T47D (cell line): ENCODE measurements around the gene TNFSF13B.
A peak's percentile ranks its signal among the peaks of the same experiment; 100 is the strongest.
"Not testable (repeated sequence)": the region's sequence is repeated elsewhere in the genome, so short reads cannot be mapped to it uniquely, and the experiment has no call there.

Experiments
- DNase-seq, 2 experiments: peaks; one replicate each; pipeline versions ENCODE4 v3.0.0 to v3.0.0-alpha.2; 2011 to 2012; ENCODE audit warnings: low read depth in 1 of 2, low spot score in 1 of 2
- JUND ChIP-seq: IDR thresholded peaks from 2 replicates; pipeline ENCODE4 v1.6.1; 2012; ENCODE audit warnings: low read depth
- in situ Hi-C: cut with HindIII; loops from 2 replicates; pipeline ENCODE4 v1.10.0; 2016; ENCODE audit warnings: low sequenced_read_pairs, low pct_unique_long_range_greater_than_20kb

The TNFSF13B gene

GRCh38 chr13:108302279-108302678, 32.8 kb downstream of the TNFSF13B start:
- no peak for TF ChIP-seq JUND
- peak in 1 of 2 experiments; percentile 9 for DNase-seq
- in situ Hi-C loops = no loop called here

DNA sequence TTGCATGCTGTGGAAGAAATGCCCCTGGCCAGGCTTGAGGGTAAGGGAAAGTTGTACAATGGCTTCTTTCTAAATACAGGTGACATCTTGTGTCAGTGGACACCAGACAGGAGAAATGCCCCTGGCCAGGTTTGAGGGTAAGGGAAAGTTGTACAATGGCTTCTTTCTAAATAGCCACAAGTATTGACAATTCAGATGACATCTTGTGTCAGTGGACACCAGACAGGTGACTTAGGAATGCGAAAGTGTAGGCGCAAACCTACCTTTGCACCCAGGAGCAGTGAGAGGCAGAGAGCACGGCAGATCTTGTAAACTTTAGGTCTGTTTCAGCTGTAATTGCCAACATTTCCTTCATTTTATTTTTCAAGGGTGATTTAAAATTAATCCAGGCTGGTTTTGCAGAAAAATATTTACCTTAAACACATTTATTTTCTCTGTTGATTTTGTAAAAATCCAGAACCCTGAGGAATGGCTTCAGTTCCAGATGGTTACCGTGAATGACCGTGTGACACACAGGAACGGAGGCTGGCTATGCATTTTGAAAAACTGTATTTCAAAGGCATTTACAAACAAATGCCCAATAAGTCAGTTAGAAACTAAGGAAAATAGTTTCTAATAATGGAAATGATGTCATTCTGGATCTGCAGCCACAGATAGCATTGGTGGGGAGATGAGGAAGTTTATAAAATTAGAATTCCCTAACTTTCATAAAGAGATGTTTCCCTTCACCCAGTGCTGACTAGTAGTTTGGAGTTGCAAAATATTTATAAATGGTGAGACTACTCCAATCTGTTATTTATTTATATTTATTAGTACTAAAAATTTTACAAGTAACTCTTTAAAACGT, 34.9 kb downstream of the TNFSF13B start:
- in situ Hi-C loops = no loop called here
- DNase-seq = peak in 1 of 2 experiments; percentile 71
- no peak for TF ChIP-seq JUND

DNA sequence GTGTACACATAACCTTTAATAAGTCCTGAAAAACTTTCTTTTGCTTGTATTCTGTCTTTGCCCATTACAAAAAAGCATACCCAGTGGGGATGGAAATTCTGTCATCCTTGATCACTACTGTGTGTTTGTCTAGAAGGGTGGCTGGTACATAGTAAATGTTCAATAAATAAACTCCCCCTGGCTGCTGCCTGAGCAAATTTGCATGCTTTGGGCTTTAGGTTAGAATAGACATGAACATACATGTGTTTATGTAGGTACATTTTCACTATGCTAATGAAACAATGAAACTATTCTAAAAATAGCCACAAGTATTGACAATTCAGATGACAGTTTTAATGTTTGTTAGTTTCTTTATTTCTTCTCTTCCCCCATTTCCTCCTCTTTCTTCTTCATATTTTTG, 36.1 kb downstream of the TNFSF13B start:
- no peak for TF ChIP-seq JUND
- peak in 1 of 2 experiments; percentile 5 for DNase-seq
- in situ Hi-C loops = no loop called here

DNA sequence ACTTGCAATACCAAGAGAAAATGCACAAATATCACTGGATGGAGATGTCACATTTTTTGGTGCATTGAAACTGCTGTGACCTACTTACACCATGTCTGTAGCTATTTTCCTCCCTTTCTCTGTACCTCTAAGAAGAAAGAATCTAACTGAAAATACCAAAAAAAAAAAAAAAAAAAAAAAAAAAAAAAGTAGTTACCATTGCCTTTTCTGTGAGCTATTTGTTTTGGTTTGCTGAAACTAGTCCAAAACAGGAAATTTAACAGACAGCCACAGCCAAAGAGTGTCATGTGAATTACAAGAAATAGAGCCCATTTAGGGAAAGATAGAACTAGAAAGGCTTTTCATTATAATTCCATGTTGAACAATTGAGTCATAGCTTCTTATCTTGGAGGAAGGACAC, 37.3 kb downstream of the TNFSF13B start:
- no peak for TF ChIP-seq JUND
- in situ Hi-C loops = no loop called here
- no peak for DNase-seq

DNA sequence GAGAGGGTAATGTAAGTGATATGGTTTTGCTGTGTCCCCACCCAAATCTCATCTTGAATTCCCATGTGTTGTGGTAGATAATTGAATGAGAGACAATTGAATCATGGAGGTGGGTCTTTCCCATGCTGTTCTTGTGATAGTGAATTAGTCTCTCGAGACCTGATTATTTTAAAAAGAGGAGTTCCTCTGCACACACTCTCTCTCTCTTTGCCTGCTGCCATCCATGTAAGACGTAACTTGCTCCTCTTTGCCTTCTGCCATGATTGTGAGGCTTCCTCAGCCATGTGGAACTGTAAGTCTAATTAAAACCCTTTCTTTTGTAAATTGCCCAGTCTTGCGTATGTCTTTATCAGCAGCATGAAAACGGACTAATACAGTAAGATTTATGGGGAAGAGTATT, 42.1 kb downstream of the TNFSF13B start:
- in situ Hi-C loops, DNase-seq: not testable (repeated sequence)

GRCh38 chr13:108313382-108313781, 43.9 kb downstream of the TNFSF13B start:
- no peak for TF ChIP-seq JUND
- in situ Hi-C loops = no loop called here
- no peak for DNase-seq

DNA sequence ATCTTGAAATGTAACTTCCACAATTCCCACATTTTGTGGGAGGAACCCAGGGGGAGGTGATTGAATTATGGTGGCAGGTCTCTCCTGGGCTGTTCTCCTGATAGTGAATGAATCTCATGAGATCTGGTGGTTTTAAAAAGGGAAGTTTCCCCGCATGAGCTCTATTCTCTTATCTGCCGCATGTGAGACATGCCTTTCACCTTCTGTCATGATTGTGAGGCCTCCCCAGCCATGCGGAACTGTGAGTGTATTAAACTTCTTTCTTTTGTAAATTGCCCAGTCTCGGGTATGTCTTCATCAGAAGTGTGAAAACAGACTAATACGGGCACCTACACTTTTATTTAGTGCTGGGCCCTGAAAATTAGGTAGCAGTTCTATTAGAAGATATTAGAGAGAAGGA, 45.8 kb downstream of the TNFSF13B start:
- in situ Hi-C loops = no loop called here
- TF ChIP-seq JUND = no peak
- DNase-seq = no peak

- TF ChIP-seq JUND = no peak
- in situ Hi-C loops = no loop called here
- DNase-seq = no peak
Measured at GRCh38 chr13:108315991-108316390, 46.5 kb downstream of the TNFSF13B start.

DNA sequence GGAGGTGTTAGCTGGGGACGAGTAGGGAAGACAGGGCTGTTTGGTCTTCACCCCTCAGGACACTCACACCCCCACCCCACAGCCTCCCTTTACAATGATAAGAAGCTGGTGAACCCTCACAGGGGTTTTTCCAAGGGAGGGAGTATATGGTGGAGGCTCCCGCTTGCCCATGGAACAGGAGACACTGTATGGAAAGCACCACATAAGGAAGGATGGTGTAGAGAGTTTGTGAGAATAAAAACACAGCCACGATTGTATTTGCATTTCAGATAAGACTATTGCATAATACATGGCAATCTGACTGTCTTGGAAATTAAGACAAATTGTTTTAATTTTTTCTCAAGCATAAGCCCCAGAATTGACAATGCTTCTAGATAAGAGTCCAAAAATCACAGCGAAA, 46.9 kb downstream of the TNFSF13B start:
- no peak for TF ChIP-seq JUND
- DNase-seq = no peak
- in situ Hi-C loops = no loop called here

GRCh38 chr13:108322206-108322824, 52.8 kb downstream of the TNFSF13B start:
- TF ChIP-seq JUND = no peak
- DNase-seq = peak; percentile 13 to 52
- in situ Hi-C loops = no loop called here

DNA sequence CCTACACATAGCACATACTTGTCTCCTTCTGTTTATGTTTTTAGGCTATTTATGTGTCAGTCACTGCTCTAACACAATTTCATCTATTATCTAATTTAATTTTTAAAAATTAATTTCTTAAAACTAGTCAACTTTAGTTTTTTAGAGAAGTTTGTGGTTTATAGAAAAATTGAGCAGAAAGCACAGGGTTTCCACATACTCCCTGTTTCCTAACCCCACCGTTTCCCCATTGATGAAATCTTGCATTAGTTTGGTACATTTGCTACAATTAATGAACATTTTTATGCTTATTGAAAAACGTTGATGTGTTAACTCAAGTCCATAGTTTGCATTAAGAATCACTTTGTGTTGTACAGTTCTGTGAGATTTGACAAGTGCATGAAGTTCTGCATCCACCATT, 53.5 kb downstream of the TNFSF13B start:
- DNase-seq = no peak
- no peak for TF ChIP-seq JUND
- in situ Hi-C loops = no loop called here

DNA sequence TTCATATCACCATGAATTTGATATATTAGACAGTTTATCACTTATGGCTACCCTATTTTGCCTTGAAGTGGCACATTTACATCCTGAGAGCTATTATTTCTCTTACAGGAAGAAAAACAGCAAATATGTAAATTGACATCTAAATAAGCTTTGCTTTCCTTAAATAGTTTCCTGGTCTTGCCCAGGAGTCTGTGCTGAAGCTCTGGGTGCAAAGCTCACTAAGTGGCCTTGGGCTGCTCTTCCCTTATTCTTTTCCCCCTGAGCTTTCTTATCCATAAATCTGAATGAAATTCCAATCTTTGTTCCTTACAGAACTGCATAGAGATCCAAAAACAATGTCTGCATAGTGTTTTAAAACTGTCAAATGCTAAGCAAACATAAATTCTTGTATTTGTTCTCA, 56.3 kb downstream of the TNFSF13B start:
- no peak for DNase-seq
- TF ChIP-seq JUND = no peak
- in situ Hi-C loops = no loop called here

DNA sequence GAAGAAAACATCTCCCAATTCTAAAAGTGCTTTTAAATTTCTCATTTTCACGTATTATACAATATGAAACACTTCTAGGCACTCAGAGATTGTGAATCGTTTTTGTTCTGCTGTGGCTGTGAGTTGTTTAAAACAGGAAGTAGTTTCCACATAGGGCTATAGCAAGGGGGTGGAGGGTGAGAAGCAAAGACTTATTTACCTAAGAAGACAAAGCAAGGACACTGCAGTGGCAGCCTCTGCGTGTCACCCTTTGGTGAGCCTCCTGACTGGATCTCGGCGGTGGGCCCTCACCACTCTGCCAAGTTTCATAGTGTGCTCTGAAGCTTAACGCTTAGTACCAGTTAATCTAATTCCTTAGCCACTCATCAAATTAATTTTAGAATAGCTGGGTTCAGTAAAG, 56.8 kb downstream of the TNFSF13B start:
- peak in 1 of 2 experiments; percentile 15 for DNase-seq
- TF ChIP-seq JUND = no peak
- in situ Hi-C loops = no loop called here

DNA sequence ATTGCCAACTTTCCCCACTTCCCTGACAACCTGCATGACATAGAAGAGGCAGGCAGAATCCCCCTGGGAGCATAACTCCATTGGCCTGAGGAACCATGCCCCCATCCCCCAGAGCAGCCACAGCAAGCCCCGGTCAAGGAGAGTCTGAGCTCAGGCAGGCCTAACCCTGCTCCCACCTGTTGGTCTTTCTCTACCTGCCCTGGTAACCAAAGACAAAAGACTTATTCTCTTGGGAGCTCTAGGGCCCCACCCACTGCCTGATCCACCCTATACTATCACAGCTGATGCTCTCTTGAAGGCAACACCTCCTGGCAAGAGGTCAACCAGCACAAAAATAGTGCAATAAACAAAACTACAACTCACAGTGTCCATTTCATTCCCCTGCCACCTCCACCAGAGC, 59.3 kb downstream of the TNFSF13B start:
- in situ Hi-C loops = no loop called here
- no peak for DNase-seq
- TF ChIP-seq JUND = no peak
